ENCODE results near the gene C1RL.
"Not testable (repeated sequence)": the region's sequence is repeated elsewhere in the genome, so short reads cannot be mapped to it uniquely, and the experiment has no call there.

GRCh38 chr12:7055736-7056135 is 53.3 kb downstream of the C1RL start:
- TF ChIP-seq, protein P1, sequence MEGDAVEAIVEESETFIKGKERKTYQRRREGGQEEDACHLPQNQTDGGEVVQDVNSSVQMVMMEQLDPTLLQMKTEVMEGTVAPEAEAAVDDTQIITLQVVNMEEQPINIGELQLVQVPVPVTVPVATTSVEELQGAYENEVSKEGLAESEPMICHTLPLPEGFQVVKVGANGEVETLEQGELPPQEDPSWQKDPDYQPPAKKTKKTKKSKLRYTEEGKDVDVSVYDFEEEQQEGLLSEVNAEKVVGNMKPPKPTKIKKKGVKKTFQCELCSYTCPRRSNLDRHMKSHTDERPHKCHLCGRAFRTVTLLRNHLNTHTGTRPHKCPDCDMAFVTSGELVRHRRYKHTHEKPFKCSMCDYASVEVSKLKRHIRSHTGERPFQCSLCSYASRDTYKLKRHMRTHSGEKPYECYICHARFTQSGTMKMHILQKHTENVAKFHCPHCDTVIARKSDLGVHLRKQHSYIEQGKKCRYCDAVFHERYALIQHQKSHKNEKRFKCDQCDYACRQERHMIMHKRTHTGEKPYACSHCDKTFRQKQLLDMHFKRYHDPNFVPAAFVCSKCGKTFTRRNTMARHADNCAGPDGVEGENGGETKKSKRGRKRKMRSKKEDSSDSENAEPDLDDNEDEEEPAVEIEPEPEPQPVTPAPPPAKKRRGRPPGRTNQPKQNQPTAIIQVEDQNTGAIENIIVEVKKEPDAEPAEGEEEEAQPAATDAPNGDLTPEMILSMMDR (IDR thresholded peaks at IDR 0.05): not testable (repeated sequence)
- TF ChIP-seq POLR2A (IDR thresholded peaks at IDR 0.05): not testable (repeated sequence)

All from ovary (tissue), 3 donors.